Gastroesophageal sphincter (tissue), 4 donors: Measurements from ENCODE around the gene CSTB. TPM values are rescaled to one million over a fixed set of nuclear protein-coding genes. Genes with fewer than 3 reads are reported as not detected.
A peak's percentile ranks its signal among the peaks of the same experiment; 100 is the strongest.
"Not testable (repeated sequence)": the region's sequence is repeated elsewhere in the genome, so short reads cannot be mapped to it uniquely, and the experiment has no call there.

Experiments
- ATAC-seq: fragments of 150-250 bp; one replicate; pipeline ENCODE4 v1.9.1; 2016; ENCODE audit warnings: mild to moderate bottlenecking, moderate library complexity
- H3K27ac ChIP-seq, 4 donors: fragments of 200-600 bp; sonication (generic) in 3 of 4; 1 replicate in 3 of 4; 2 replicates in 1 of 4; pipeline ENCODE4 v1.5.1; 2016 to 2019
- H3K27me3 ChIP-seq: fragments of 200-600 bp; sonication (generic); one replicate; pipeline ENCODE4 v1.5.1; 2019
- H3K36me3 ChIP-seq, 2 donors: fragments of 200-600 bp; sonication (generic); one replicate each; pipeline ENCODE4 v1.5.1; 2019; ENCODE audit warnings: control low read depth in 1 of 2
- H3K4me1 ChIP-seq, 3 donors: fragments of 200-600 bp; sonication (generic); 1 replicate in 2 of 3; 2 replicates in 1 of 3; pipeline ENCODE4 v1.5.1; 2016 to 2019; ENCODE audit warnings: control low read depth in 2 of 3
- H3K4me3 ChIP-seq, 2 donors: fragments of 200-600 bp; sonication (generic); one replicate each; pipeline ENCODE4 v1.5.1; 2019; ENCODE audit warnings: mild to moderate bottlenecking in 1 of 2, moderate library complexity in 1 of 2
- H3K9me3 ChIP-seq, 3 donors: fragments of 200-600 bp; sonication (generic); one replicate each; pipeline ENCODE4 v1.5.1; 2017 to 2019; ENCODE audit warnings: control low read depth in 2 of 3
- CTCF ChIP-seq, 4 experiments: fragments of 200-600 bp in 2 of 4; fragments of 450-650 bp in 2 of 4; sonication (generic) in 1 of 4; IDR thresholded peaks; one replicate each; pipeline ENCODE4 v1.5.1; 2017 to 2019; ENCODE audit warnings: antibody characterized with exemption in 4 of 4, mild to moderate bottlenecking in 2 of 4, moderate library complexity in 2 of 4
- EP300 ChIP-seq: sonication (generic); formaldehyde crosslinking; IDR thresholded peaks from one replicate; pipeline ENCODE4 v1.6.1; 2017; ENCODE audit warnings: antibody characterized with exemption, mild to moderate bottlenecking
- POLR2A ChIP-seq, 2 donors: fragments of 450-650 bp; IDR thresholded peaks; one replicate each; pipeline ENCODE4 v1.6.1; 2017; ENCODE audit warnings: antibody characterized with exemption in 2 of 2, mild to moderate bottlenecking in 2 of 2, moderate library complexity in 1 of 2
- POLR2AphosphoS5 ChIP-seq: sonication (generic); formaldehyde crosslinking; IDR thresholded peaks from one replicate; pipeline ENCODE4 v1.6.1; 2017; ENCODE audit warnings: antibody characterized with exemption
- WGBS, 2 donors: methylation state at CpG; one replicate each; pipeline ENCODE4 v1.1.5; 2018; ENCODE audit warnings: low coverage in 1 of 2; 5-methylcytosine and 5-hydroxymethylcytosine counted together
- total RNA-seq, 4 donors: library from RNA; depleted of rRNA; stranded (reverse); fragments of >200 nt; gene quantifications; one replicate each; pipeline ENCODE4 v1.1.0, GENCODE V29; 2016

Gene CSTB
- total RNA-seq = 10 to 100 TPM in 3 of 4 donors, 1 to 10 TPM in 1; 8.9 to 22.2 (median 10.1) TPM

- peak; percentile 84 for ATAC-seq
Measured at GRCh38 chr21:43775795-43776430, at the start of gene CSTB. Gene CSTB (minus strand): TSS chr21:43776308. CDS start chr21:43776269, 39 bp downstream.

GRCh38 chr21:43825242-43825935, 49.3 kb upstream of the CSTB start:
- H3K9me3 ChIP-seq = no peaks in the 10 kb centered on the region
- ATAC-seq = no peak
- H3K27ac ChIP-seq = no peak overlapping the region
- H3K27me3 ChIP-seq = peaks cover 30% of the 10 kb centered on the region
- no peak overlapping the region for H3K4me3 ChIP-seq
- H3K4me1 ChIP-seq = no peaks in the 10 kb centered on the region
- no peak for TF ChIP-seq POLR2A (IDR thresholded peaks at IDR 0.05)
- TF ChIP-seq CTCF (IDR thresholded peaks at IDR 0.05) = no peak
- no peak for TF ChIP-seq EP300
- no peaks in the 10 kb centered on the region for H3K36me3 ChIP-seq
- no CpG with 5 or more reads among the region's 24 CpGs for WGBS, 2 donors

More at GRCh38 chr21:43775795-43776430, at the start of gene CSTB:
- Histone ChIP-seq H3K27ac (peak within 1 kb of the TSS; percentile 41 to 96 (median 92)), H3K9me3 (no peaks in the 10 kb centered on the region), H3K4me1 (peaks cover 0 to 21% (median 6%) of the 10 kb centered on the region in 3 donors), H3K27me3 (no peaks in the 10 kb centered on the region), H3K36me3 (peaks cover 0 to 28% of the 10 kb centered on the region in 2 donors), H3K4me3 (peak within 1 kb of the TSS; percentile 74 to 82)
- WGBS, 2 donors = 0% methylated on average over 2 of the region's 71 CpGs; no CpG with 5 or more reads in 1 of the 2 donors
- TF ChIP-seq CTCF (IDR thresholded peaks at IDR 0.05) (peak in 1 of 4 experiments; percentile 19), EP300 (no peak), POLR2A (IDR thresholded peaks at IDR 0.05) (peak; percentile 74 to 75), POLR2AphosphoS5 (peak; percentile 80)

GRCh38 chr21:43824333-43825241, 48.5 kb upstream of the CSTB start:
- no peaks in the 10 kb centered on the region for H3K4me1 ChIP-seq
- H3K27me3 ChIP-seq = peaks cover 22% of the 10 kb centered on the region
- whole genome bisulfite sequencing, 2 donors = 75% methylated on average over 2 of the region's 17 CpGs; no CpG with 5 or more reads in 1 of the 2 donors
- H3K36me3 ChIP-seq = no peaks in the 10 kb centered on the region
- no peak overlapping the region for H3K4me3 ChIP-seq
- TF ChIP-seq POLR2A (IDR thresholded peaks at IDR 0.05) (no peak), POLR2AphosphoS5 (no peak), EP300 (no peak), CTCF (IDR thresholded peaks at IDR 0.05) (no peak)
- H3K9me3 ChIP-seq = no peaks in the 10 kb centered on the region
- no peak overlapping the region for H3K27ac ChIP-seq
- ATAC-seq = no peak

GRCh38 chr21:43822741-43823140, 46.6 kb upstream of the CSTB start:
- peaks cover 15% of the 10 kb centered on the region for H3K27me3 ChIP-seq
- H3K36me3 ChIP-seq, H3K9me3 ChIP-seq, H3K4me3 ChIP-seq, H3K27ac ChIP-seq, ATAC-seq, H3K4me1 ChIP-seq: not testable (repeated sequence)
- WGBS, 2 donors = 100% methylated on average over 1 of the region's 5 CpGs; no CpG with 5 or more reads in 1 of the 2 donors

- not testable (repeated sequence) for H3K9me3 ChIP-seq, H3K27ac ChIP-seq, H3K36me3 ChIP-seq, ATAC-seq, H3K4me1 ChIP-seq, H3K4me3 ChIP-seq
- H3K27me3 ChIP-seq = peaks cover 18% of the 10 kb centered on the region
- WGBS, 2 donors = no CpG with 5 or more reads among the region's 25 CpGs
Measured at GRCh38 chr21:43822166-43822565, 46.1 kb upstream of the CSTB start.
